ENCODE measurements around the gene TTBK1.
A peak's percentile ranks its signal among the peaks of the same experiment; 100 is the strongest.

TTBK1 gene

GRCh38 chr6:43255408-43256054 lies 12.2 kb downstream of the TTBK1 start:
- no peak for DNase-seq (ENCODE audit: low read depth in 2 of 2)

GRCh38 chr6:43256670-43257366 lies 13.5 kb downstream of the TTBK1 start:
- DNase-seq (ENCODE audit: low read depth in 2 of 2), result no peak

- no peak for DNase-seq (ENCODE audit: low read depth in 2 of 2)
Observed at GRCh38 chr6:43257367-43258145, 14.3 kb downstream of the TTBK1 start.

GRCh38 chr6:43258180-43258579 lies 14.9 kb downstream of the TTBK1 start:
- DNase-seq (ENCODE audit: low read depth in 2 of 2), result no peak

- DNase-seq (ENCODE audit: low read depth in 2 of 2), result no peak
Observed at GRCh38 chr6:43258807-43259686, 15.8 kb downstream of the TTBK1 start.

- DNase-seq (ENCODE audit: low read depth in 2 of 2), result no peak
Observed at GRCh38 chr6:43260791-43261190, 17.5 kb downstream of the TTBK1 start.

GRCh38 chr6:43261198-43261597 lies 17.9 kb downstream of the TTBK1 start:
- DNase-seq (ENCODE audit: low read depth in 2 of 2), result no peak

- DNase-seq (ENCODE audit: low read depth in 2 of 2), result no peak
Observed at GRCh38 chr6:43262000-43262779, 18.9 kb downstream of the TTBK1 start.

- DNase-seq (ENCODE audit: low read depth in 2 of 2), result no peak
Observed at GRCh38 chr6:43262780-43263313, 19.6 kb downstream of the TTBK1 start.

GRCh38 chr6:43263314-43264178 lies 20.3 kb downstream of the TTBK1 start:
- peak; percentile 58 to 60 for DNase-seq (ENCODE audit: low read depth in 2 of 2)

GRCh38 chr6:43264599-43265145 lies 21.4 kb downstream of the TTBK1 start:
- DNase-seq (ENCODE audit: low read depth in 2 of 2), result no peak

GRCh38 chr6:43265564-43265963 lies 22.3 kb downstream of the TTBK1 start:
- DNase-seq (ENCODE audit: low read depth in 2 of 2), result no peak

GRCh38 chr6:43267619-43268354 lies 24.5 kb downstream of the TTBK1 start:
- no peak for DNase-seq (ENCODE audit: low read depth in 2 of 2)

GRCh38 chr6:43268355-43268700 lies 25.0 kb downstream of the TTBK1 start:
- no peak for DNase-seq (ENCODE audit: low read depth in 2 of 2)

GRCh38 chr6:43268782-43269272 lies 25.5 kb downstream of the TTBK1 start:
- DNase-seq (ENCODE audit: low read depth in 2 of 2), result no peak

GRCh38 chr6:43269273-43270007 lies 26.2 kb downstream of the TTBK1 start:
- DNase-seq (ENCODE audit: low read depth in 2 of 2), result peak in 1 of 2 donors; percentile 35

GRCh38 chr6:43271103-43271815 lies 28.0 kb downstream of the TTBK1 start:
- no peak for DNase-seq (ENCODE audit: low read depth in 2 of 2)

Measured in stimulated activated CD8-positive, alpha-beta memory T cell treated with anti-CD3 and anti-CD28 coated beads, Interleukin-15, amount 100 ng/mL, for 48 hours (primary cell).